MM.1S (cell line): ENCODE data around the gene CCDC198.

Source experiments
- DNase-seq: peaks from one replicate; pipeline ENCODE4 v3.0.0-alpha.2; 2015
- H2AFZ ChIP-seq: fragments of 300-600 bp; sonication (generic); 2 replicates; pipeline ENCODE4 v1.6.0; 2016; ENCODE audit warnings: antibody characterized with exemption, low read length
- H3F3A ChIP-seq: fragments of 300-600 bp; sonication (generic); 2 replicates; pipeline ENCODE4 v1.6.1; 2016; ENCODE audit warnings: mild to moderate bottlenecking, antibody characterized with exemption, low read length, moderate library complexity, mixed read lengths; ENCODE audit not compliant: insufficient read depth
- H3K27ac ChIP-seq: fragments of 300-600 bp; sonication (generic); 2 replicates; pipeline ENCODE4 v1.5.1; 2016; ENCODE audit warnings: mild to moderate bottlenecking, low read length
- H3K27me3 ChIP-seq: fragments of 300-600 bp; sonication (generic); replicated peaks from 2 replicates; pipeline ENCODE4 v1.6.0; 2016; ENCODE audit warnings: low read length; ENCODE audit not compliant: insufficient read depth
- H3K36me3 ChIP-seq: fragments of 300-600 bp; sonication (generic); replicated peaks from 2 replicates; pipeline ENCODE4 v1.6.1; 2016; ENCODE audit warnings: mild to moderate bottlenecking, low read length, mixed read lengths; ENCODE audit not compliant: insufficient read depth
- H3K4me1 ChIP-seq: fragments of 300-600 bp; sonication (generic); 2 replicates; pipeline ENCODE4 v1.6.1; 2016; ENCODE audit warnings: low read length, mixed read lengths
- H3K4me2 ChIP-seq: fragments of 300-600 bp; sonication (generic); 2 replicates; pipeline ENCODE4 v1.6.0; 2016; ENCODE audit warnings: low read depth, low read length
- H3K4me3 ChIP-seq: fragments of 300-600 bp; sonication (generic); 2 replicates; pipeline ENCODE4 v1.5.1; 2016; ENCODE audit warnings: low read length, mixed read lengths
- H3K79me2 ChIP-seq: fragments of 300-600 bp; sonication (generic); 2 replicates; pipeline ENCODE4 v1.6.1; 2016; ENCODE audit warnings: mixed run types, low read length, mixed read lengths
- H3K9ac ChIP-seq: fragments of 300-600 bp; sonication (generic); 2 replicates; pipeline ENCODE4 v1.6.1; 2016; ENCODE audit warnings: low read length, mixed read lengths
- H3K9me2 ChIP-seq: fragments of 300-600 bp; sonication (generic); replicated peaks from 2 replicates; pipeline ENCODE4 v1.6.1; 2016; ENCODE audit warnings: mild to moderate bottlenecking, low read length, mixed read lengths; ENCODE audit not compliant: insufficient read depth
- H3K9me3 ChIP-seq: fragments of 300-600 bp; sonication (generic); replicated peaks from 2 replicates; pipeline ENCODE4 v1.6.1; 2016; ENCODE audit warnings: mild to moderate bottlenecking, low read length, mixed read lengths; ENCODE audit not compliant: insufficient read depth
- H4K20me1 ChIP-seq: fragments of 300-600 bp; sonication (generic); 2 replicates; pipeline ENCODE4 v1.6.1; 2016; ENCODE audit warnings: mild to moderate bottlenecking, low read length, moderate library complexity, mixed read lengths; ENCODE audit not compliant: insufficient read depth
- EZH2 ChIP-seq: fragments of 300-600 bp; sonication (generic); optimal IDR thresholded peaks from 2 replicates; pipeline ENCODE3; 2017; ENCODE audit warnings: low read depth, mild to moderate bottlenecking, antibody characterized with exemption, low read length, mixed read lengths
- EZH2phosphoT487 ChIP-seq: fragments of 300-600 bp; sonication (generic); IDR thresholded peaks from 2 replicates; pipeline ENCODE4 v1.6.1; 2018; ENCODE audit warnings: antibody characterized with exemption, low read length
- TF ChIP-seq, protein P1 (sequence below): fragments of 300-600 bp; sonication (generic); IDR thresholded peaks from 2 replicates; pipeline ENCODE4 v1.5.1; 2016; ENCODE audit warnings: antibody characterized with exemption, low read length, mixed read lengths

CCDC198 gene

DNA sequence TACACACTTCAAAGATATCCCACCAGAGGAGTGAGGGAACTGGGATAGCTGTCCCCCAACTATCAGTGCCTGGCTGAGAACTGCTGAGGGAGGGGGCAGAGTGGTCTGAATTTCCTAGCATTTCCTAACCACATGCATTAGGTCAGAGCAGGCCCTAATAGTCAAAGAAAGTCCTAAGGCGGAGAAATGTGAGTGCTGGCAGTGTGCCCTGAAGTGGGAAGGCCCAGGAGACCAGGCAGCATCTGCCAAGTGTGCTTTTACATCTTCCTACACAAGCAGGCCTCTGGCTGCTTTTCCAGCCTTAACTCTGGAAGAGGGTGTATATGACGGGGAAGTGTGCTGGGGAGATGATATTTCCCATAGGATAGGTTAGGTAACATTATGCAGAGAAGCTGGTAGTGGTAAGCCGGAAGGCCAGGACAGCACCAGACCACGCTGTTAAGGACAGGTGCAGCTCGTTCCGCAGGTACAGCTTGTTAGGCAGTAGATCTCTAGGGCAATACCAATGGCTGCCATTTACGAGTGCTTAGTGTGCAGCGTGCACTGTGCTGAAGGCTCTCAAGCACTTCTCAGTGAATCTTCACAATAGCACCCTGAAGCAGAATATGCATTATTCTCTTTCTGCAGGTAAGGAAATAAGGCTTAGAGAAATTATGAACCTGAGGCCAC is 9.1 kb upstream of the CCDC198 start:
- TF ChIP-seq EZH2phosphoT487 (no peak), EZH2 (no peak)
- TF ChIP-seq, protein P1, sequence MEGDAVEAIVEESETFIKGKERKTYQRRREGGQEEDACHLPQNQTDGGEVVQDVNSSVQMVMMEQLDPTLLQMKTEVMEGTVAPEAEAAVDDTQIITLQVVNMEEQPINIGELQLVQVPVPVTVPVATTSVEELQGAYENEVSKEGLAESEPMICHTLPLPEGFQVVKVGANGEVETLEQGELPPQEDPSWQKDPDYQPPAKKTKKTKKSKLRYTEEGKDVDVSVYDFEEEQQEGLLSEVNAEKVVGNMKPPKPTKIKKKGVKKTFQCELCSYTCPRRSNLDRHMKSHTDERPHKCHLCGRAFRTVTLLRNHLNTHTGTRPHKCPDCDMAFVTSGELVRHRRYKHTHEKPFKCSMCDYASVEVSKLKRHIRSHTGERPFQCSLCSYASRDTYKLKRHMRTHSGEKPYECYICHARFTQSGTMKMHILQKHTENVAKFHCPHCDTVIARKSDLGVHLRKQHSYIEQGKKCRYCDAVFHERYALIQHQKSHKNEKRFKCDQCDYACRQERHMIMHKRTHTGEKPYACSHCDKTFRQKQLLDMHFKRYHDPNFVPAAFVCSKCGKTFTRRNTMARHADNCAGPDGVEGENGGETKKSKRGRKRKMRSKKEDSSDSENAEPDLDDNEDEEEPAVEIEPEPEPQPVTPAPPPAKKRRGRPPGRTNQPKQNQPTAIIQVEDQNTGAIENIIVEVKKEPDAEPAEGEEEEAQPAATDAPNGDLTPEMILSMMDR, result no peak
- Histone ChIP-seq H3K27me3 (no peaks in the 10 kb centered on the region), H3F3A (no peaks in the 10 kb centered on the region), H3K4me1 (no peaks in the 10 kb centered on the region), H3K9me3 (no peaks in the 10 kb centered on the region), H3K9ac (no peak overlapping the region), H3K36me3 (no peaks in the 10 kb centered on the region), H3K27ac (no peak overlapping the region), H3K4me2 (no peak overlapping the region), H3K79me2 (no peaks in the 10 kb centered on the region), H3K9me2 (no peaks in the 10 kb centered on the region), H2AFZ (no peak overlapping the region), H3K4me3 (no peak overlapping the region), H4K20me1 (no peaks in the 10 kb centered on the region)
- no peak for DNase-seq

- H4K20me1 ChIP-seq, result no peaks in the 10 kb centered on the region
- no peak overlapping the region for H3K4me3 ChIP-seq
- no peak overlapping the region for H2AFZ ChIP-seq
- no peaks in the 10 kb centered on the region for H3K4me1 ChIP-seq
- no peak overlapping the region for H3K4me2 ChIP-seq
- H3F3A ChIP-seq, result no peaks in the 10 kb centered on the region
- H3K9me3 ChIP-seq, result no peaks in the 10 kb centered on the region
- H3K36me3 ChIP-seq, result no peaks in the 10 kb centered on the region
- no peaks in the 10 kb centered on the region for H3K27me3 ChIP-seq
- H3K79me2 ChIP-seq, result no peaks in the 10 kb centered on the region
- no peaks in the 10 kb centered on the region for H3K9me2 ChIP-seq
- no peak overlapping the region for H3K27ac ChIP-seq
- no peak overlapping the region for H3K9ac ChIP-seq
- no peak for DNase-seq
- TF ChIP-seq, protein P1, result no peak
- TF ChIP-seq EZH2phosphoT487 (no peak), EZH2 (no peak)
These were observed 7.4 kb upstream of the CCDC198 start for GRCh38 chr14:57501039-57501557.

DNA sequence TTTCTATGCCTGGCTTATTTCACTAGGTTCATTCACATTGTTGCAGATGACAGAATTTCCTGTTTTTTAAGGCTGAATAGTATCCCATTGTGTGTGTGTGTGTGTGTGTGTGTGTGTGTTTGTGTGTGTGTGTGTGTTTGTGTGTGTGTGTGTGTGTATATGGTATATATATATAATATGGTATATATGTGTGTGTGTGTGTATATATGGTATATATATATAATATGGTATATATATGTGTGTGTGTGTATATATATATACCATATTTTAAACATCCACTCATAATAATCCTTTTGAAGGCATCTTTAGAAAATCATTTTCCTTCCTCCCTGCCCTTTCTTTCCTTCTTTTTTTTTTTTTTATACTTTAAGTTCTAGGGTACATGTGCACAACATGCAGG is 5.0 kb upstream of the CCDC198 start:
- Histone ChIP-seq H3K9me2 (no peaks in the 10 kb centered on the region), H2AFZ (no peak overlapping the region), H3K9ac (no peak overlapping the region), H3K27me3 (no peaks in the 10 kb centered on the region), H3F3A (no peaks in the 10 kb centered on the region), H4K20me1 (no peaks in the 10 kb centered on the region), H3K36me3 (no peaks in the 10 kb centered on the region), H3K4me3 (no peak overlapping the region), H3K4me2 (no peak overlapping the region), H3K79me2 (no peaks in the 10 kb centered on the region), H3K4me1 (no peaks in the 10 kb centered on the region), H3K27ac (no peak overlapping the region), H3K9me3 (no peaks in the 10 kb centered on the region)
- TF ChIP-seq EZH2phosphoT487 (no peak), EZH2 (no peak)
- TF ChIP-seq, protein P1, result no peak
- no peak for DNase-seq
